ENCODE results near the gene VEZT.

- TF ChIP-seq CTCF (conservative IDR thresholded peaks at IDR 0.05; ENCODE audit: low read depth, low read length) (no peak), EZH2 (IDR thresholded peaks at IDR 0.05; ENCODE audit: borderline replicate concordance, low read depth, low read length, poor library complexity, severe bottlenecking) (no peak)
These were observed 3.1 kb upstream of the VEZT start for GRCh38 chr12:95214466-95214865.

Data from A673 (cell line).